Breast epithelium (tissue), 3 donors: Measurements from ENCODE around the gene ARL5A.

Source experiments
- POLR2A ChIP-seq: fragments of 450-650 bp; IDR thresholded peaks from one replicate; pipeline ENCODE4 v1.6.1; 2016; ENCODE audit warnings: antibody characterized with exemption, mild to moderate bottlenecking, moderate library complexity
- TF ChIP-seq, protein P1 (sequence below), 3 donors: fragments of 450-650 bp; IDR thresholded peaks; one replicate each; pipeline ENCODE4 v1.5.1; 2016 to 2017; ENCODE audit warnings: antibody characterized with exemption in 3 of 3, mild to moderate bottlenecking in 3 of 3, moderate library complexity in 3 of 3

- TF ChIP-seq, protein P1, sequence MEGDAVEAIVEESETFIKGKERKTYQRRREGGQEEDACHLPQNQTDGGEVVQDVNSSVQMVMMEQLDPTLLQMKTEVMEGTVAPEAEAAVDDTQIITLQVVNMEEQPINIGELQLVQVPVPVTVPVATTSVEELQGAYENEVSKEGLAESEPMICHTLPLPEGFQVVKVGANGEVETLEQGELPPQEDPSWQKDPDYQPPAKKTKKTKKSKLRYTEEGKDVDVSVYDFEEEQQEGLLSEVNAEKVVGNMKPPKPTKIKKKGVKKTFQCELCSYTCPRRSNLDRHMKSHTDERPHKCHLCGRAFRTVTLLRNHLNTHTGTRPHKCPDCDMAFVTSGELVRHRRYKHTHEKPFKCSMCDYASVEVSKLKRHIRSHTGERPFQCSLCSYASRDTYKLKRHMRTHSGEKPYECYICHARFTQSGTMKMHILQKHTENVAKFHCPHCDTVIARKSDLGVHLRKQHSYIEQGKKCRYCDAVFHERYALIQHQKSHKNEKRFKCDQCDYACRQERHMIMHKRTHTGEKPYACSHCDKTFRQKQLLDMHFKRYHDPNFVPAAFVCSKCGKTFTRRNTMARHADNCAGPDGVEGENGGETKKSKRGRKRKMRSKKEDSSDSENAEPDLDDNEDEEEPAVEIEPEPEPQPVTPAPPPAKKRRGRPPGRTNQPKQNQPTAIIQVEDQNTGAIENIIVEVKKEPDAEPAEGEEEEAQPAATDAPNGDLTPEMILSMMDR (IDR thresholded peaks at IDR 0.05) = no peak
- TF ChIP-seq POLR2A = no peak
Measured at GRCh38 chr2:151802315-151802714, 25.9 kb downstream of the ARL5A start.
